RWPE2 (cell line): ENCODE data around the gene IFNE.

Experiments used
- ATAC-seq: fragments of 200-7000 bp; cut with Tn5 transposase; 3 replicates; pipeline ENCODE4 v1.9.1; 2021; ENCODE audit warnings: low read depth
- DNase-seq: peaks from one replicate; pipeline ENCODE4 v3.0.0-alpha.2; 2020; ENCODE audit warnings: low spot score
- H3K27ac ChIP-seq: fragments of 450-650 bp; 2 replicates; pipeline ENCODE4 v1.5.1; 2017; ENCODE audit warnings: mild to moderate bottlenecking; ENCODE audit not compliant: poor library complexity, severe bottlenecking
- H3K27me3 ChIP-seq: fragments of 250-450 bp; sonication (Bioruptor Pico); 2 replicates; pipeline ENCODE4 v1.5.1; 2021; ENCODE audit warnings: mild to moderate bottlenecking, moderate library complexity; ENCODE audit not compliant: insufficient read depth, poor library complexity, severe bottlenecking
- H3K36me3 ChIP-seq: fragments of 250-450 bp; sonication (Bioruptor Pico); 2 replicates; pipeline ENCODE4 v1.5.1; 2020; ENCODE audit warnings: low read depth, mild to moderate bottlenecking, moderate library complexity
- H3K4me1 ChIP-seq: fragments of 250-450 bp; sonication (Bioruptor Pico); 2 replicates; pipeline ENCODE4 v1.5.1; 2021; ENCODE audit warnings: mild to moderate bottlenecking, moderate library complexity; ENCODE audit not compliant: insufficient read depth, poor library complexity, severe bottlenecking
- H3K4me3 ChIP-seq: fragments of 250-450 bp; sonication (Bioruptor Pico); 2 replicates; pipeline ENCODE4 v1.5.1; 2021; ENCODE audit warnings: mild to moderate bottlenecking, moderate library complexity; ENCODE audit not compliant: severe bottlenecking
- H3K9me3 ChIP-seq: fragments of 250-450 bp; sonication (Bioruptor Pico); 2 replicates; pipeline ENCODE4 v1.5.1; 2021; ENCODE audit warnings: mild to moderate bottlenecking, moderate library complexity; ENCODE audit not compliant: severe bottlenecking
- CTCF ChIP-seq: fragments of 450-650 bp; IDR thresholded peaks from one replicate; pipeline ENCODE4 v1.5.1; 2017; ENCODE audit warnings: mild to moderate bottlenecking, moderate library complexity; ENCODE audit not compliant: poor library complexity, severe bottlenecking

The IFNE gene

GRCh38 chr9:21482213-21482612, at the start of gene IFNE:
IFNE (minus strand) TSS chr9:21482313; CDS start chr9:21481694, 619 bp downstream.
- TF ChIP-seq CTCF = no peak
- Histone ChIP-seq H3K36me3 (peaks cover 17% of the 10 kb centered on the region), H3K4me3 (no peak within 1 kb of the TSS), H3K27me3 (no peaks in the 10 kb centered on the region), H3K9me3 (no peaks in the 10 kb centered on the region), H3K27ac (no peak within 1 kb of the TSS), H3K4me1 (no peaks in the 10 kb centered on the region)
- no peak for ATAC-seq
- DNase-seq = no peak

- no peak for TF ChIP-seq CTCF
- Histone ChIP-seq H3K36me3 (peaks cover 93% of the 10 kb centered on the region), H3K4me3 (no peak overlapping the region), H3K27me3 (no peaks in the 10 kb centered on the region), H3K27ac (peak overlapping the region; percentile 8), H3K4me1 (no peaks in the 10 kb centered on the region), H3K9me3 (peaks cover 3% of the 10 kb centered on the region)
- ATAC-seq = no peak
- DNase-seq = no peak
These were observed 46.2 kb upstream of the IFNE start for GRCh38 chr9:21528123-21528808.

GRCh38 chr9:21527579-21527978, 45.5 kb upstream of the IFNE start:
- Histone ChIP-seq H3K36me3 (peaks cover 92% of the 10 kb centered on the region), H3K27ac (peak overlapping the region; percentile 8), H3K4me1 (no peaks in the 10 kb centered on the region), H3K9me3 (peaks cover 3% of the 10 kb centered on the region), H3K27me3 (no peaks in the 10 kb centered on the region), H3K4me3 (no peak overlapping the region)
- no peak for ATAC-seq
- no peak for DNase-seq
- no peak for TF ChIP-seq CTCF

GRCh38 chr9:21525174-21525573, 43.1 kb upstream of the IFNE start:
- H3K9me3 ChIP-seq = peaks cover 3% of the 10 kb centered on the region
- peak overlapping the region; percentile 3 for H3K27ac ChIP-seq
- DNase-seq = no peak
- H3K36me3 ChIP-seq = peaks cover 83% of the 10 kb centered on the region
- no peak for ATAC-seq
- no peaks in the 10 kb centered on the region for H3K4me1 ChIP-seq
- no peaks in the 10 kb centered on the region for H3K27me3 ChIP-seq
- H3K4me3 ChIP-seq = no peak overlapping the region
- TF ChIP-seq CTCF = no peak

GRCh38 chr9:21524099-21524830, 42.2 kb upstream of the IFNE start:
- no peak overlapping the region for H3K4me3 ChIP-seq
- H3K27me3 ChIP-seq = no peaks in the 10 kb centered on the region
- peaks cover 3% of the 10 kb centered on the region for H3K9me3 ChIP-seq
- no peak for DNase-seq
- TF ChIP-seq CTCF = no peak
- ATAC-seq = no peak
- H3K4me1 ChIP-seq = no peaks in the 10 kb centered on the region
- peaks cover 83% of the 10 kb centered on the region for H3K36me3 ChIP-seq
- H3K27ac ChIP-seq = peak overlapping the region; percentile 3
